Kidney (tissue), 14 donors: ENCODE data around the gene ELOVL2. TPM values are rescaled to one million over a fixed set of nuclear protein-coding genes. Genes with fewer than 3 reads are reported as not detected.
"Not testable (repeated sequence)": the region's sequence is repeated elsewhere in the genome, so short reads cannot be mapped to it uniquely, and the experiment has no call there.

Experiments used
- DNase-seq, 5 donors: peaks; one replicate each; pipeline ENCODE4 v3.0.0-alpha.2; 2013 to 2020
- FAIRE-seq: peaks from 2 replicates; lab custom pipeline; 2012; peaks lifted over from hg19 to GRCh38; lab: Jason Lieb, UNC
- H3K27ac ChIP-seq, 2 donors: one replicate each; pipeline ENCODE4 v1.7.0; 2013; ENCODE audit warnings: low read depth in 2 of 2, low read length in 2 of 2, inconsistent platforms in 1 of 2
- H3K27me3 ChIP-seq: one replicate; pipeline ENCODE4 v1.7.1; 2013; ENCODE audit warnings: low read length, inconsistent platforms; ENCODE audit not compliant: control insufficient read depth, insufficient read depth
- H3K36me3 ChIP-seq, 3 donors: one replicate each; pipeline versions ENCODE4 v1.7.0 to v1.7.1; 2013; ENCODE audit warnings: low read length in 3 of 3, control low read depth in 1 of 3, inconsistent platforms in 1 of 3; ENCODE audit not compliant: insufficient read depth in 3 of 3, control insufficient read depth in 2 of 3
- H3K4me1 ChIP-seq, 3 donors: one replicate each; pipeline versions ENCODE4 v1.7.0 to v1.7.1; 2013; ENCODE audit warnings: low read length in 3 of 3, inconsistent platforms in 1 of 3, low read depth in 1 of 3; ENCODE audit not compliant: control insufficient read depth in 2 of 3, insufficient read depth in 2 of 3
- H3K4me3 ChIP-seq, 3 donors: one replicate each; pipeline versions ENCODE4 v1.7.0 to v1.8.1; 2013; ENCODE audit warnings: low read length in 3 of 3, control low read depth in 1 of 3, inconsistent platforms in 1 of 3
- H3K9ac ChIP-seq, 3 donors: one replicate each; pipeline versions ENCODE4 v1.7.0 to v1.7.1; 2013; ENCODE audit warnings: low read length in 3 of 3, control low read depth in 1 of 3, inconsistent platforms in 1 of 3
- H3K9me3 ChIP-seq, 3 donors: one replicate each; pipeline versions ENCODE4 v1.7.0 to v1.7.1; 2013; ENCODE audit warnings: low read length in 3 of 3, control low read depth in 1 of 3, inconsistent platforms in 1 of 3; ENCODE audit not compliant: control insufficient read depth in 2 of 3, insufficient read depth in 1 of 3
- intact Hi-C: fragments of 100-400 bp; cut with DNase I; formaldehyde crosslinking; loops from one replicate; pipeline ENCODE4 v1.11.1; 2022
- polyA plus RNA-seq: library from polyadenylated mRNA; stranded (reverse); fragments of 350-450 nt; fragmentation: Illumina TruSeq; extraction: RNeasy Lipid Tissue Mini Kit (QIAGEN cat#74804); gene quantifications from one replicate; pipeline ENCODE4 v1.2.3, GENCODE V29; 2014; ENCODE audit warnings: low read depth, low replicate concordance; ENCODE audit not compliant: insufficient read depth
- total RNA-seq: library from RNA; stranded (reverse); fragmentation: NEBNext Ultra II Directional; extraction: Animal tissue kit (Norgen Biotek cat#: 25700); gene quantifications from one replicate; pipeline ENCODE4 v1.2.1, GENCODE V29; 2021
- TF ChIP-seq, protein P1 (sequence below): IDR thresholded peaks from 3 replicates; pipeline ENCODE4 v1.5.1; 2012; ENCODE audit warnings: mild to moderate bottlenecking, moderate library complexity, borderline replicate concordance; ENCODE audit not compliant: insufficient read depth; ENCODE audit errors: extremely low read depth
- donor health status: control.
- donor health status: control.
- donor health status: control.
- donor health status: control.
- donor health status: control.
- donor health status: DM: yes; HTN: yes; CAD: no.
- donor health status: Normal renal cell carcinoma (clear cell type).

ELOVL2 gene
- total and polyA plus RNA-seq, 2 donors from 2014 or later: 0.79 TPM; not detected in 1

GRCh38 chr6:11007715-11008608 is 36.1 kb downstream of the ELOVL2 start:
- intact Hi-C loops: no loop called here
- DNase-seq (no peak), FAIRE-seq (no peak)
- no peaks in the 10 kb centered on the region for H3K4me1 ChIP-seq
- no peaks in the 10 kb centered on the region for H3K36me3 ChIP-seq
- no peaks in the 10 kb centered on the region for H3K9me3 ChIP-seq
- TF ChIP-seq, protein P1, sequence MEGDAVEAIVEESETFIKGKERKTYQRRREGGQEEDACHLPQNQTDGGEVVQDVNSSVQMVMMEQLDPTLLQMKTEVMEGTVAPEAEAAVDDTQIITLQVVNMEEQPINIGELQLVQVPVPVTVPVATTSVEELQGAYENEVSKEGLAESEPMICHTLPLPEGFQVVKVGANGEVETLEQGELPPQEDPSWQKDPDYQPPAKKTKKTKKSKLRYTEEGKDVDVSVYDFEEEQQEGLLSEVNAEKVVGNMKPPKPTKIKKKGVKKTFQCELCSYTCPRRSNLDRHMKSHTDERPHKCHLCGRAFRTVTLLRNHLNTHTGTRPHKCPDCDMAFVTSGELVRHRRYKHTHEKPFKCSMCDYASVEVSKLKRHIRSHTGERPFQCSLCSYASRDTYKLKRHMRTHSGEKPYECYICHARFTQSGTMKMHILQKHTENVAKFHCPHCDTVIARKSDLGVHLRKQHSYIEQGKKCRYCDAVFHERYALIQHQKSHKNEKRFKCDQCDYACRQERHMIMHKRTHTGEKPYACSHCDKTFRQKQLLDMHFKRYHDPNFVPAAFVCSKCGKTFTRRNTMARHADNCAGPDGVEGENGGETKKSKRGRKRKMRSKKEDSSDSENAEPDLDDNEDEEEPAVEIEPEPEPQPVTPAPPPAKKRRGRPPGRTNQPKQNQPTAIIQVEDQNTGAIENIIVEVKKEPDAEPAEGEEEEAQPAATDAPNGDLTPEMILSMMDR: no peak
- H3K4me3 ChIP-seq: no peak overlapping the region
- no peaks in the 10 kb centered on the region for H3K27me3 ChIP-seq
- no peak overlapping the region for H3K9ac ChIP-seq
- H3K27ac ChIP-seq: no peak overlapping the region

GRCh38 chr6:11006061-11006460 is 38.0 kb downstream of the ELOVL2 start:
- no peak for DNase-seq
- no peaks in the 10 kb centered on the region for H3K4me1 ChIP-seq
- H3K27ac ChIP-seq: no peak overlapping the region
- no peaks in the 10 kb centered on the region for H3K27me3 ChIP-seq
- H3K4me3 ChIP-seq: no peak overlapping the region
- no peaks in the 10 kb centered on the region for H3K36me3 ChIP-seq
- H3K9me3 ChIP-seq: no peaks in the 10 kb centered on the region
- intact Hi-C loops: no loop called here
- TF ChIP-seq, protein P1: no peak
- no peak for FAIRE-seq
- H3K9ac ChIP-seq: no peak overlapping the region

DNA sequence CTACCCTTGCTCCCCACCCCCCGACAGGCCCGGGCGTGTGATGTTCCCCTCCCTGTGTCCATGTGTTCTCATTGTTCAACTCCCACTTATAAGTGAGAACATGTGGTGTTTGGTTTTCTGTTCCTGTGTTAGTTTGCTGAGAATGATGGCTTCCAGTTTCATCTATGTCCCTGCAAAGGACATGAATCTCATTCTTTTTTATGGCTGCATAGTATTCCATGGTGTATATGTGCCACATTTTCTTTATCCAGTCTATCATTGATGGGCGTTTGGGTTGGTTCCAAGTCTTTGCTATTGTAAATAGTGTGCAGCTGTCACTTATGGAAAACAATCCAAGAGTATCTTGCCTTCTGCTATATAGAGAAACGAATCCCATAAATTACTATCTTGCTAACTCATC is 40.8 kb downstream of the ELOVL2 start:
- intact Hi-C loops, H3K27me3 ChIP-seq, H3K4me3 ChIP-seq, FAIRE-seq, H3K27ac ChIP-seq, H3K9me3 ChIP-seq, DNase-seq, H3K36me3 ChIP-seq, H3K9ac ChIP-seq, H3K4me1 ChIP-seq: not testable (repeated sequence)

DNA sequence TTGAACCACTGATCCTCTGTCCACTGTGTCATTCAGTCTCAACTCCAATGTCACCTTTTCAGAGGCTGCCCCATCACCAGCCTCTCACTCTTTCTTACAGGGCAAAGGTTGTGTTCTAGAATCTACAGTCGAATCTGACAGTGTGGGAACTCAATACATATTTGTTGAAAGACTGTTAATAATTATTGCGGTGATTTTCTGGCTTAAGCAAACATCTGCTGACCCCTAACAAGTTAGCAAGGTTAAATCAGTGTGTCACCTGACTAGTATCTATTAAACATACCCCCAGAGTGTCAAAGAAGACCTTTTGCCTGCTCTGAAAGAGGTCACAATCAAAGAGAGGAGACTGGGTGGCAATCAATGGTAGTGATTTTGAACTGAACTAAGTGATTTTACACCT is 41.9 kb downstream of the ELOVL2 start:
- no peak overlapping the region for H3K9ac ChIP-seq
- no peak for DNase-seq
- intact Hi-C loops: no loop called here

More for the DNA sequence above, 41.9 kb downstream of the ELOVL2 start:
- H3K36me3 ChIP-seq: no peaks in the 10 kb centered on the region
- no peak for FAIRE-seq
- TF ChIP-seq, protein P1: no peak
- H3K4me3 ChIP-seq: no peak overlapping the region
- H3K4me1 ChIP-seq: no peaks in the 10 kb centered on the region
- no peak overlapping the region for H3K27ac ChIP-seq
- H3K9me3 ChIP-seq: no peaks in the 10 kb centered on the region
- no peaks in the 10 kb centered on the region for H3K27me3 ChIP-seq
